Breast epithelium (tissue), 3 donors: Measurements from ENCODE around the gene SAMD9L.

Experiments
- POLR2A ChIP-seq: fragments of 450-650 bp; IDR thresholded peaks from one replicate; pipeline ENCODE4 v1.6.1; 2016; ENCODE audit warnings: antibody characterized with exemption, mild to moderate bottlenecking, moderate library complexity
- POLR2AphosphoS5 ChIP-seq, 3 donors: sonication (generic); formaldehyde crosslinking; IDR thresholded peaks; one replicate each; pipeline ENCODE4 v1.6.1; 2017; ENCODE audit warnings: antibody characterized with exemption in 3 of 3
- TF ChIP-seq, protein P1 (sequence below), 3 donors: fragments of 450-650 bp; IDR thresholded peaks; one replicate each; pipeline ENCODE4 v1.5.1; 2016 to 2017; ENCODE audit warnings: antibody characterized with exemption in 3 of 3, mild to moderate bottlenecking in 3 of 3, moderate library complexity in 3 of 3

DNA sequence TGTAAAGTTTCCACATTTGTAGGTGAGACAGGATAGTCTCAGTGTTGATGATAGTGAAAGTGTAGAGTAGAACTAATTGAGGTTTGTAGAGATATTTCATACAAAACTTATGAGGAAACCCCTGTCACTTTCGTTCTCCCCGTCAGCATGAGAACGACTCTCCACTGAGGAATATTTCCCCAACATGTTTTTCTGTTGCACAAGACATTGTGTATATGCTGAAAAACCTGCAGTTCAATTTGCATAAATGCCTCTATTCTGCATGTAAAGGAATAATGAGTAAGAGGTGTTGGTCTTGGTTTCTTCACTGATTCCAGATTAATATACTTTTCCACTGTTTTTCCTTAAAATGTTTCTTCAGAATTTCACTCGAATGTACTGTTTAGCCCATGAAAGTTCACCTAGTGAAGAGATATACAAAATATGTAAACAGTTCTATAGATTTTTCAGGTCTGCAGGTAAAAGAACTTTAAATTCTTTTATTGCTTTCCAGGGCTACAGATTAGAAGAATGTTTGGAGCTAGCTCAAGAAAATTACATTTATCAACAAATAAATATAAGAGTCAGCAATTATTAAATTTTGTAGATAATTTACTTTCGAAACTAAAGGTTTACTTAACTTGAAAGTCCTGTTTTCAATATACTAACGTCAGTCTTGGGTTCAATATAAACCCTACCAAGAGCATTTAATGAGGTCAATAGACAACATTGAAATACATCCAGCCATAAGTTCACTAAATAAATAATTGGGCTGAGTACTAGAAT is 40.9 kb upstream of the SAMD9L start:
- TF ChIP-seq, protein P1, sequence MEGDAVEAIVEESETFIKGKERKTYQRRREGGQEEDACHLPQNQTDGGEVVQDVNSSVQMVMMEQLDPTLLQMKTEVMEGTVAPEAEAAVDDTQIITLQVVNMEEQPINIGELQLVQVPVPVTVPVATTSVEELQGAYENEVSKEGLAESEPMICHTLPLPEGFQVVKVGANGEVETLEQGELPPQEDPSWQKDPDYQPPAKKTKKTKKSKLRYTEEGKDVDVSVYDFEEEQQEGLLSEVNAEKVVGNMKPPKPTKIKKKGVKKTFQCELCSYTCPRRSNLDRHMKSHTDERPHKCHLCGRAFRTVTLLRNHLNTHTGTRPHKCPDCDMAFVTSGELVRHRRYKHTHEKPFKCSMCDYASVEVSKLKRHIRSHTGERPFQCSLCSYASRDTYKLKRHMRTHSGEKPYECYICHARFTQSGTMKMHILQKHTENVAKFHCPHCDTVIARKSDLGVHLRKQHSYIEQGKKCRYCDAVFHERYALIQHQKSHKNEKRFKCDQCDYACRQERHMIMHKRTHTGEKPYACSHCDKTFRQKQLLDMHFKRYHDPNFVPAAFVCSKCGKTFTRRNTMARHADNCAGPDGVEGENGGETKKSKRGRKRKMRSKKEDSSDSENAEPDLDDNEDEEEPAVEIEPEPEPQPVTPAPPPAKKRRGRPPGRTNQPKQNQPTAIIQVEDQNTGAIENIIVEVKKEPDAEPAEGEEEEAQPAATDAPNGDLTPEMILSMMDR (IDR thresholded peaks at IDR 0.05): no peak
- TF ChIP-seq POLR2A (no peak), POLR2AphosphoS5 (IDR thresholded peaks at IDR 0.05) (no peak)
